ENCODE measurements around the gene SMOC1.

SMOC1 gene

DNA sequence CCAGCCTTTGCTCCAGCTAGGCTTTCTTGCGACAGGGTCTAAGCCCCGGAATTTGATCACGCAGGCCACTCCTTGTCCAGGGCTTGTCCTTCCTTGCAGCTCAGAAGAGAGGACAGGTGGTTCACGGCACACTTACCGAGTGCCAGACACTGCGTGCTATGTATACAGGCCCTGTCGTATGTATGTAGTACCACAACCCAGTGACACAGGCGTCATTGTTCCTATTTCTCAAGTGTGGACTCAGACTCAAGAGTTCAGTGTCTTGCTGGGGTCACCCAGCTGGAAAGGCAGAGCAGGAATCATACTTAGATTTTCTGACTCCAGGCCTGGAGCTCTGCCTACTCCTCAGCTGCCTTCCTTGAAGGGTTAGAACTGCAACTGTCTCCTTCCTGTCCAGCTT, 153.9 kb downstream of the SMOC1 start:
- DNase-seq: no peak

DNA sequence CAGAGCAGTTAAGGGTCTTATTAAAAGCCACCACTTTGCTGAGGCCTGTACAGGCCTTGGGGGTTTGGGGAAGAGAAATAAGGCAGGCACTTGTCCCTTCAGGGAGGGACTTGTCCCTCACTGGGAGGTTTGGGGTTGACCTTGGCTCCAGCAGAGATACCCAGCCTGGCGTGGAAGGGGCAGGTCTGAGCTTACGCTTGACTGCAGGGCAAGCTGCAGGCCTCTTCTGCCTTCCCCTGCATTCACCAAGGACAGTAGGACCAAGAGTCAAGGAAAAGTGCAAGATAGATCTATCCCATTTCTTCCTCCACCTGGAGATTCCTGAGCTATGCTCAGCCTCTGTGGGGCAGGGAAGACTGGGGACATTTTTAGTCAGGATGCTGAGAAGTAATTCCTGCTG, 154.3 kb downstream of the SMOC1 start:
- DNase-seq: no peak

DNA sequence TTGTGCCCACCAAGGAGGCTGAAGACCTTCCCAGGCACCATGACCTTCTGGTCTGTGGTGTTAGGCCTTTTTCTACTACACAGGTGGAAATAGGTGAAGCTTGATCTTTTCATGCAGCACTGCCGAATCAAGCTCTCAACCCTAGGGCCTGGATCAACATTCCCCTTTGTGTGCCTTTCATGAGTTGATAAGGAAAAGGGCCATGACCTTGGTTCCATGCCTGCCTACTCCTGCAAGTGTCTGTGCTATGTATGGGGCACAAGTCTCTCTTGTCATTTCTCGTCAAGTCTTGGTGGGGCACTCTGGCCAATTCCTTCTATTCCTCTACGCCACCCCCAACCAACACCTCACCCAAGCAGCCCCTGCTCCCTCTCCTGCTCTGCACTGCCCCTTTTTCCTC, 155.0 kb downstream of the SMOC1 start:
- no peak for DNase-seq

DNA sequence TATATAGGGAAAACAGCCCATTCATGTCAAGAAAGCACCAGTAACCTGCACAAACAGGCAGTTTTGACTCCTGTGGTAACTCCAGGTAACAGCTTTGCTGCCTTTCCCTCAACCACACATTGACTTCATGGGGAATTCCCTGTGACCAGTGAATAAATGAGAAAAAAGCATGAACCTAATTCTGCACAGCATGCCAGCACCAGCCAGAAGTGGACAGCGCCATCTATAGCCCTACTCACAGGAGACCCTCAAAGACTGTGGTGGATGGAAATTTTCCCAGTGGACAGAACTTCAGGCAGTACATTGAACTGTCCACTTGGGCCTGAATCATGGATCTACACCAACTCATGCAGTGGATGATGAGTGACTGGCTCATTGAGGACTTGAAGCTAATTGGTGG, 157.4 kb downstream of the SMOC1 start:
- no peak for DNase-seq

DNA sequence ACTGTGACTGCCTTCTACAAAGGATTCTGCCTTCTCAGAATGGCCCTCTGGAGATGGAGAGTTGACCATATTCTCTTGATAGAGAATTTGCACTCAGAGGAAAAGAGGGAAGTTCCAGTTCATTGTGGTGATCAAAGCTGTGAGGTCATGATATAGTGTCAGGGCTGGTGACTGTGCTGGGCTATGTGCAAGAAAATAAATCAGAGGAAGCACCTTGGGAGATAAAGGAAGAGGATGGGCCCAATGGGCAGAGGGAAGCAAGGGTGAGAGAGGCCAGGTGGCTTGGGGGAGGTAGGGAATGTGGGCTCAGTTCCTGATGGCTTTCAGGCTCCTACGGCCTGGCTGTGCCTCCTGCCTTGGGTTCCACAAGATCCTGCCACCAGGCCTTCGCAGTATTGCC, 163.8 kb downstream of the SMOC1 start:
- DNase-seq: no peak

DNA sequence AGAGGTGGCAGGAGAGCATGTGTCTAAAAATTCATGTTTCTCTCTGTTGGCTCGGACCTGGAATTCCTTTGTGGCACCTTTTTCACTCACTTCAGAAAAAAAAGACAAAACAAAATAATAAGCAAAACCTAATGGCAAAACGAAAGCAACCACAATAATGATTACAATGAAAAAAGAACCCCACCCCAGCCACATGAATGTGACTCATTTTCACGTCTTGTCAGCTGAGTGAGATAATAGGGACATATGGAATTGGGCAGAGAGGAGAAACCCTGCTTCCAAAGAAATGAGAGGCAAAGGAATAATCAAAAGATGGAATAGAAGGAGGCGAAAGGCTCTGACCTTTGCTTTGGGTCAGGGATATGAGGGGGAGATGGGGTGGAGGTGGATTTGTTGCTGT, 166.1 kb downstream of the SMOC1 start:
- no peak for DNase-seq

DNA sequence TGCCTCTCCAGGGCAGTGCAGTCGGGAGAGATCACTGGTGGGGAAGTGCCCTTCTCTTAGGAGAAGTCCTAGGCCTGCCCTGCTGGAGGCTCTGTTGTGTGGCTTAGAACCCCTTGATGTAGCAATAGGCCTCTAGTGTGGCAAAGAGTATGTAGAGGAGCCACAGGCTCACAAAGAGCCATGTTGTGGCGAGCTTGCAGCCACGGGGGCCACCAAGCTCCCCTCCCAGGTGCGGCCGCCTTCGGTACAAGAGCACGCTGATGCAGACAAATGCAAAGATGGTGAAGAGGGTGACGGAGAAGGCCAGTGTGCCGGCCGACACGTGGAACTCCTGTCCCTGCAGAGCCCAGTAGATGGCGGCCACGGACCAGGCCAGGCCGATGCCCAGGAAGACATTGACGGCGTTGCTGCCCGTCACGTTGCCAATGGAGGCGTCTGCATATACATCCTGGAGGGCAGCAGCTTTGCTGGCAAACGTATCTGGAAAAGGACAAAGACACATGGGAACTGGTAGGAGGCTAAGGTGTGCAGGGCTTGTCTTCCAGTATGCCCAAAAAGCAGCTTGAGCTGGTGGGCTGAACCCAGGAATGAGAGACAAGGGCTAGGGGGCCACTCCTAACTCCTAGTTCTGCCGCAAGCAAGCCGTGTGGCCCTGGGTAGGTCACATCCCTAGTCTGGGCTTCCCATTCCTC, 166.8 kb downstream of the SMOC1 start:
- DNase-seq: peak in 54 of 58 donors; percentile 19 to 83 (median 50)

DNA sequence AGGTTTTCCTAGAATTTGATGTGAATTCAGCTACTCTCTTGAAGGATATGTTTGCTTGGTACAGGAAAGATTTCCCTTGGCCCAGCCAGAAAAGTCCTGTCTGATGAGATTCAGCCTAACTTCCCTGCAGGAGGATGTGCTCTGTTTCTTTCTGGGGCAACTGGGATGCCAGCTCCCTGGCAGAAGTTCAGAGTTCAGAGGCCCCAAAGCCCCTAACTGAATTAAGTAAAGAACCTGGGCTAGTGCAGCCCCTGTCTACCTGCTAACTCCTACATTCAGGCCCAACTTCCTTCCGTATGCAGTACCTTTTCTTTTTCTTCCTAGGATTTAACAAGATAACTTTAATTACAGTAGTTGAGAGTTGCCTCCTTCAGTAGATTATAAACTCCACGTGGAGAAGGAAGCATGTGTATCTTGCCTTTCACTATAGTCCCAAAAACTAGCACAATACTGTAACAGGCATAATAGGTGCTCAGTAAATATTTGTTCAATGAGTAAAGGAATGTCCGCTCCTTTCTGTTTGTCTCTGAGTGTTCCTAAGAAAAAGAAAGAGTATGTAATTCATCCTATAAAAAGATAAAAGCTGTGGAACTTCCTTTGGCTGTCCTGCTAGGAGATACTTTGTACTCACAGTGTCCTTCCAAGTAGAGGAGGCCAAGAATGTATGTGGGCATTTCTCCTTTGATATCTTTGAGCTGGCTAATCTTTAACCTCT, 168.5 kb downstream of the SMOC1 start:
- DNase-seq: no peak

DNA sequence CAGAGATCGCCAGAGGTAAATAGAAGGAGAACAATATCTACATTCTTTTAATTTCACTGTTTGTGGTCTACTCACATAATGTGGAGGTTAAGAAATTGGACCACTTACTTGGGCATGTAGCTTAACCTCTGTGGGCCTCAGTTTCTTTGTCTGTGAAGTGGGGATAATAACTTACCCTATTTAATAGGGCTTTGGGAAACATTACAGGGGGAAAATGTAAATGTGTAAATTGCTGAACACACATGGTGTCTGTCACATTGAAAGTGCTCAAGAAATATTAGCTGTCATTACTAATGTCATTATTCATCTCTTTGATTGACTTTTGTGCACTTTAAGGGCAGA, 169.1 kb downstream of the SMOC1 start:
- no peak for DNase-seq

DNA sequence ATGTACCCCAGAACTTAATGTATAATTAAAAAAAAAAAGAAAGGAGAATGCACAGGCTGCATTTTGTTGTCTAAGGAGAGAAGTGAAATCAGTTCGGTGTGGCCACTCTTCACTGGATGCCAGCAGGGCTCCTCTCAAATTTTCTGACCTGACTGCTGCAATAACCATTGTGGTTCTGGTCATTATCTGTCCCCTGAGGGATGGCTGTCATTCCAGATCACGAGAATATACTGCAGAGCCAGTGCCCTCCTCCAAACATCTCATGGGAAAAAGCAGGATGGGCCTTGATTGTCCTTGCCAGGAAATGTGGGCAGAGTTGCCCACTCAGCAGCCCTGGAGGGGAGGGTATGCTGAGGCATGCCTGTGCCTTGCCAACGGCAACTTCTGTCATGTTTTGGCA, 170.4 kb downstream of the SMOC1 start:
- peak in 4 of 58 donors; percentile 2 to 6 (median 6) for DNase-seq

DNA sequence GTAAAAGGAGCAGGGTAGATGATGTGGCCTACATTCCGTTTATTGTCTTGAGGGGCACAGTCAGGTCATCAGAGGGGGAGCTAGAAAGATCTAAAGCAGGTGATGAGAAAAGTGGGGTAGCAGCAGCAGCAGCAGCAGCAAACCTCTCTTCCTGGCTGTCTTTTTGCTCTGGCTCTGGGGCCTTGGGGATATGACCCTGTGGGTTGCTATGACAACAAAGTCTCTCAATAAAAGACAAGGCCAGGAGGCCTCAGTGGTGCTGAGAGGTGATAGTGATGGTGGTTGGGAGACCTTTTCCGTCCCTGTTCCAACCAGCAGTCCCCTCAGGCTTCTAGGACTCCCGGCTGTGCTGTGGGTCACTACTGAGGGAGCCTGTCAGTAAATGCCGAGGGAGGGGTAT, 170.9 kb downstream of the SMOC1 start:
- no peak for DNase-seq

DNA sequence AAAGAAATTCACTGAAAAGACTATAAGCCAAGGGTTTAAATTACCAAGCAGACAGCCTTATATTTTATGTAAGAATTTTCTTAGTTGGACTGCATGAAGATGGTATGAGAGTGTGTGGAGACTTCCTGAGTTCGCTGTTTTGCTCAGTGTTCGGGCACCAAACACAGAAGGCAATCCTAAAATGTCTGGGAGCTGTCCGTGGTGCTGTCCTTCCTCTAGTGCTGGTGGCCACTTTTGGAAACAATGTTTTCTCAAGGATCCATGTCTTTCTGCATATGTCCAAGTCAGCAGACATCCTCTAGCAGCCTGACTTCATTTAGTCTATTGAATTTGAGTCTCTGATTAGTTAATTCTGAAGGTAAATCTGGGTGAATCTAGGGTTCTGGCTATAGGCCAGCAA, 173.8 kb downstream of the SMOC1 start:
- no peak for DNase-seq

DNA sequence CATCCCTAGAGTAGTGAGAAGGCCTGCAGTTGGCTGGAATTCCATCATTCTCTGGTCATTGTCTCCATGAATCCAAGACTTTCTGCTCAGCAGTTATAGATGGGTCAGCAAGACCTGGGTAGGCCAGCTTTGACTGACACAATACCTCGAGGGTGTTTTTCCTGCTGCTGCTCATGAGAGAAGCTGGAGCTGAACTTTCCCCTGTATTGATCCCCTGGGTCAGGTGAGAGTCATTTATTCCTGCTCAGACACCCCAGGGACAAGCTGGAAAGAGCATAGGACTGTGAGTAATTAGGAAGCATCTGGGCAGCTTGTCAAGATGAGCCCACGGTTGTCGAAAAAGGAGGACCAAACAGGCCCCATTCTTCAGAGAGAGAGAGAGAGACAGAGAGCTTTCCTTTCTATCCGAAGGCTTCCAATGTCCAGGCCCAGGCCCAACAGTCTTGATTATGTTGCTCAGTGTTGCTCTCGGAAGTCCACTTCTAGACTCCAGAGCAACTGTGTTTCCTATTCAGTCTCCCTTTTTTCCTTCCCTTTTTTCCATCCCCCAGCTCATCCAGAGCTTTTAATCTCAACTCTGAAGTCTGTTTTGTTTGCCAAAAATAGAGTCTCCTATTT, 178.4 kb downstream of the SMOC1 start:
- DNase-seq: no peak

DNA sequence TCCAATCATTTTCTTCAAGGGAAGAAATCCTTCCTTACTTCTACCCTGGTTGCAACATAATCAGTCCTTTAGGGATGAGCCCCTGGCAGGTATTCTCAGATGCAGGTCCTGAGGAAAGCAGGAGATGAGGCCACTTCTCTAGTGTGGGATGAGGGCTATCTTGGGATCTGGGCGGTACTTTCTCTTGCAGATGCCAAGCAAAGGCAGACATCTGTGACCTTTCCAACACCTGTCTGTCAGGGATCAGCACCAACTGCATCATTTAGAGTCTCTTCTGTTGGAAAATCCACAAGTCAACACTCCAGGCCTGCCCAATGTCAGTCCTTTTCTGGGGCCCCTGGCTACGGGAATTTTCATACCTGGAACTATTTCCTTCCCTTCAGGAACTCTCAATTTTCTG, 180.3 kb downstream of the SMOC1 start:
- DNase-seq: no peak

DNA sequence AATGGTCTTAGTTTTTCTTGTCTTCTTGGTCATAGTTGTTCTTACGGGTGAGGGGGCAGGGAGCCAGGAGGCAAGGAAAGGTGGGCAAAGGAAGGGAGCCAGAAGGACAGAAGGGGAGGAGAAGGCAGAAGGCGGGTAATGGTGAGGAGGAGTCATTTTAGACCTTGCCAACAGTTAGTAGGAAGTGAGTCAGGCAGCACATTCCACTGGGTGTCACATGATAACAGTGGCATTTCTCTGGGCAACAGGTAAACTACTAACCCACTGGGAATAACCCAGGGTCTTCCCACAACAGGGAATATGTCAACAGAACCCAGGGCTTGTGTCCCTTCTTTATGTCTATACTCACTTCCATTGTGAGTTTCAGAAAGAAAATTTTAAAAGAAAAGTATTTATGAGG, 181.9 kb downstream of the SMOC1 start:
- DNase-seq: no peak

DNA sequence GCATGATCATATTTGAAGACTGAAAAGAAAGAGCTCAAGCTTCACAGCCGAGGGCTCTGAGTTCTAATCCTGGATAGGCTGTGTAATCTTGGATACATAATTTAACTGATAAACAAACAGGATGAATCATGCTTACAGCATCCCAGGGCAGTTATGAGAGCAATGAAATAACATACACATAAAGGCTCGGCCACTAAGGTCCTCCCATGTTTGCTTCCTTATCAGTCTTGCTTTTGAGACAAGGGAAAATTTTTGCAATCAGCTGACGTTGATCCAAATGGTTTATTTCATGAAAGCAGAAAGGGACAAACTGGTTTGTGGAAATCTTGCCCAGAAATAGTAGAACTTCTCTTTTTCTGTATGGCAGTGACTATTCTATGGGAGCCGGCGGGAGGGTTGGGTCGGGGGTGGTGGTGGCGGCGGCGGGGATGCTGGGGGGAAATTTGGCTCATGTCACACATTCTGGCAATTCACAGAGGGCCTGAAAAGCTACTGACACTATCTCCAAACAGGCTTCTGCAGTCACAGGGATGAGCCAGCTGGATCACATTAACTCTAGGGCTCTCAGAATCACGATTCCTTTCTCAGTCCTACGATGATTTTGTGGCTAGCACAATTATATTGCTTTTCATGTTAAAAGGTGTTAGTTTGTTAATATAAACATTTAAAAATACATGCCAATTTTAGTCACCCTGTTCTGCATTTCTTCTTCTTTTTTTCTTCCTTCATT, 185.1 kb downstream of the SMOC1 start:
- no peak for DNase-seq

DNA sequence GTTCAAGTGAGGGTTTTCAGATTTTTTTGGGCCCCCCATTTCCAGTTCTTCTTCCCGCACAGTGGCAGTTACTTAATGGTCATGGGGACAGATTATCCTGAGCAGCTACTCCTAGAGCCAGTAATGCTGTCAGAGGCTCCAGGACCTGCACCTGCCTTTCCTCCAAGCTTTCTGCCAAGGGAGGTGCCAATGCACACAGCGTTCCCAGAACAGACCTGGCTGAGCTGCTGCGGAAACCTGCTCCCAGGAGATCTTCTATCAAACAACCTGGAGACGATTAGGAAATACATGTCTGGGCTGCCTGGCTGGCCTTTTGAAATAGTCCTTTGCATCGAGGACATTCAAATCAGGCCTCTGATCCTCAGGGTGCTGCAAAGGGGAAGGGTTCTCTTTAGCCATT, 188.6 kb downstream of the SMOC1 start:
- no peak for DNase-seq

DNA sequence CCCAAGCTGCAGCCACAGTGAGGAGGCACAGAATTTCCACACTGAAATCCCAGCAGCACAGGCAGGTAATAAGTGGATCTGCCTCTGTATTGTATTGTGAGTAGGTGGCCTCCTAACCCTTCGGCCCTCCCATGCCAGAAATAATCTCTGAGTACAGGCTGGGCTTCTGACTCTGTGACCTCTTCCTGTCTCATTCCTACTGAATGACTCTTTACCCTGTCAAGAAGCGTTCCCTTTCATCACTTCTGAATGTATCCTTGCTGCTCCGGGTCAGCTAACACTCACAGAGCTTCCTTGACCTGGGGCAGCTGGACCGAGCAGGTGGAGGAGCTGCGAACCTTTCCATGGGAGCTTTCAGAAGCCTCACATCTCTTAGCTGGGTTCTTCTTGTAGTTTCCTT, 190.0 kb downstream of the SMOC1 start:
- DNase-seq: no peak

DNA sequence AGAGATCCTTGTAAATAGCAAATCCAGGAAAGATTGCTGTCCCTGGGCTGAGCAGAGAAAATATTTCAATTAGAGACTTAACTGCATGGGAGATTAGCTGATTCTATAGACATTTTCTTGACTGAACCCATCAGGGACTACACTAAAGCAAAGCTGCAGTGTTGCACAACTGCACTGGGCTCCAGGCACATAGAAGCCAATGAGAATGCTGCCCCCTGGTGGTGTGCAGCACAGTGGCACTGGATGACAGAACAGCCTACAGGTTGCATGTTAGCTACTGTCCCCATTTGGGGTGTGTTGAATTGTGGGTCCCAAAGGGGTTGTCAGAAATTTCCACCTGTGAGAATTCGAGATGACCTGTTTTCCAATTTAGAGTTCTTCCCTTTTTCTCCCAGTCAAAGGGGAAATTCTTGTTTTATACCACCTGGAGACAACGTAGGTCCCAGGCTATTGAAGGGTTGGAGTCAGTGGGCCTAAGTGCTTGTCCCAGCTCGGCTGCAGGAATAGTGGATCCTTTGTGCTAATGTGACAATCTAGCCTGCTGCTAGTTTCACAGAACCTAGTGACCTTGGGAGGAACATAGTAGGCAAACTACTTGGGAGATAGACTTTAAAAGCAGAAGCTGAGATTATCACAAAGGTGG, 194.8 kb downstream of the SMOC1 start:
- DNase-seq: peak in 44 of 58 donors; percentile 3 to 79 (median 28)

DNA sequence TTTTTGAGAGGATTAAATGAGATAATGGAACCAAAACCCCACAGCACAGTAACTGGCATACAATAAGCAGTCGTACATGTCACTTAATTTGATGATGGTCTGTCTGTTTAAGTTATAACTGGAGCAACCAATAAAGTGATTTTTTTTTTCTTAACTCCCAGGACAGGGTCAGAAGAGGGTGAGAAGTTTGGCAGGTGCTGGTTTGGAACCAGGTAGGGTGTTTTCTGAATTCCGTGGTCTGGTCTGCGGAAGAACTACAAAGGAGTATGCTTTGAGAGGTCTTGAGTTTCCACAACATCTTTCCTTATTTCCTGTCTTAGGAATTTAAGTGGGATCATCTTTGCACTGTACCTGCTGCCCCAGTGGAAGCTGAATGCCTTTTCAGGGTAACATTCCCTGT, 197.8 kb downstream of the SMOC1 start:
- no peak for DNase-seq

DNA sequence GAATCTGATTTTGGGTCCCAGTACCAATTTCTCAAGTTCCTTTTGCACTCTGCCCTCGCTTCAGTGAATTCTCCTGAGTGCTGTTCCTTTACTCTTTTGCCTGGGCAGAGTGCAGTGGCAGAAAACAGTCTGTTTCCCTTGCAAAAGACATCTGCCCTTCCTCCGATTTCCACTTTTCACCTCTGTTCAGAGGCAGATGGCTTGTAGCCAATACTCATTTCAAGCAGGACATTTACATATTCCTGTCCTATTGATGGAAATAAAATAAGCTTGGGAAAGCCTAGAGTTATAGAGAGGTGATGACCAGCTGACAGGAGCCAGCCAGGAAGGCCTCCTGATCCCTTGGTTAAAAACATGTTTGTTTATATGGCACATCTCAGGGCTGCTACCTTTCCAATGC, 198.5 kb downstream of the SMOC1 start:
- no peak for DNase-seq

DNA sequence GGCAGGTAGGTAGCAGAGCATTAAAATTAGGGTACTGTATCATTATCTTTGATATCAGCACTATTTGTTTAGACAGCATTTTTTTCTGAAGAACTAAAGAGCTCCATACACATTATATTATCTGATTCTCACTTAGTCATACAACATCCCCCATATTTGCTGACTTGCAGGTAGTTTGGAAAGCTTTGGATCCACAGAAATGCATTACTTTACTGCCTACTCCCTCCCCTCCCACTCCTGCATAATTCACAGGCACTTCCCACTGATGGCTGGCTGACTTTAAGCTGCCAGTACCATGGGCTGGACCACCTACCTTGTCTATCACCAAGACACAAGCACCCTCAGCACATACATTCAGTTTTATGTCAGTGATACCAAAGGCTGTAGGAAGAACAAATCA, 199.1 kb downstream of the SMOC1 start:
- peak in 3 of 58 donors; percentile 2 to 8 (median 4) for DNase-seq
